Heart right ventricle (tissue), 16 donors: Measurements from ENCODE around the gene IGSF8. TPM values are rescaled to one million over a fixed set of nuclear protein-coding genes. Genes with fewer than 3 reads are reported as not detected.

Experiments used
- ATAC-seq, 8 donors: fragments of 200-7000 bp; cut with Tn5 transposase; one replicate each; pipeline ENCODE4 v1.9.1; 2020; ENCODE audit warnings: mild to moderate bottlenecking in 8 of 8, moderate library complexity in 8 of 8, moderate number of reproducible peaks in 1 of 8
- DNase-seq, 2 donors: peaks; one replicate each; pipeline ENCODE4 v3.0.0-alpha.2; 2020
- H3K27ac ChIP-seq, 10 donors: fragments of 200-600 bp; sonication (generic) in 2 of 10; one replicate each; pipeline versions ENCODE4 v1.5.0 to v1.8.0; 2020 to 2022; ENCODE audit warnings: mild to moderate bottlenecking in 3 of 10
- H3K27me3 ChIP-seq, 7 donors: fragments of 200-600 bp; one replicate each; pipeline ENCODE4 v1.8.0; 2021 to 2022; ENCODE audit warnings: mild to moderate bottlenecking in 2 of 7
- H3K36me3 ChIP-seq, 9 donors: fragments of 200-600 bp; sonication (generic) in 1 of 9; one replicate each; pipeline versions ENCODE4 v1.5.0 to v1.8.0; 2020 to 2022; ENCODE audit warnings: mild to moderate bottlenecking in 2 of 9
- H3K4me1 ChIP-seq, 9 donors: fragments of 200-600 bp; sonication (generic) in 1 of 9; one replicate each; pipeline versions ENCODE4 v1.5.0 to v1.8.0; 2020 to 2022; ENCODE audit warnings: mild to moderate bottlenecking in 4 of 9
- H3K4me3 ChIP-seq, 10 donors: fragments of 200-600 bp; sonication (generic) in 2 of 10; one replicate each; pipeline versions ENCODE4 v1.5.0 to v1.8.0; 2020 to 2022; ENCODE audit warnings: mild to moderate bottlenecking in 7 of 10, moderate library complexity in 2 of 10
- H3K9me3 ChIP-seq, 11 donors: fragments of 200-600 bp in 10 of 11; sonication (generic) in 2 of 11; one replicate each; pipeline versions ENCODE4 v1.5.0 to v1.8.0; 2013 to 2022; ENCODE audit warnings: mild to moderate bottlenecking in 2 of 11, control low read depth in 1 of 11, moderate library complexity in 1 of 11
- CTCF ChIP-seq, 9 donors: fragments of 200-600 bp; sonication (generic) in 2 of 9; IDR thresholded peaks; one replicate each; pipeline versions ENCODE4 v1.5.0 to v1.8.0; 2021 to 2022; ENCODE audit warnings: antibody characterized with exemption in 9 of 9, mild to moderate bottlenecking in 5 of 9, moderate library complexity in 1 of 9
- WGBS, 2 donors: extraction: QIAGEN DNeasy Blood & Tissue Kit; methylation state at CpG; one replicate each; pipeline ENCODE4 v1.1.7; 2013; ENCODE audit warnings: inconsistent platforms in 1 of 2; 5-methylcytosine and 5-hydroxymethylcytosine counted together
- intact Hi-C, 10 donors: fragments of 100-400 bp; cut with DNase I; formaldehyde crosslinking; loops; one replicate each; pipeline versions ENCODE4 v1.11.1 to v1.14.2; 2022
- polyA plus RNA-seq, 2 donors: library from polyadenylated mRNA; stranded (reverse); fragments of 200-250 nt; gene quantifications; one replicate each; pipeline ENCODE4 v1.2.3, GENCODE V29; 2013
- total RNA-seq, 10 donors: library from RNA; stranded (reverse); fragmentation: NEBNext Ultra II Directional in 3 of 10; extraction: Animal tissue kit (Norgen Biotek cat#: 25700) in 3 of 10; gene quantifications; one replicate each; pipeline versions ENCODE4 v1.2.1 to v1.2.4, GENCODE V29; 2021 to 2023
- donor health status: Arrhythmogenic right ventricular cardiomyopathy.
- donor health status: ischemic (EF 13 %, LVEDD 7.1; RV severe dilation, severe dysfunction).
- donor health status: healthy with polysubstance abuse.
- donor health status: DM: no; HTN: yes; CAD: no.
- donor health status: DM: no; HTN: no; CAD: no.
- donor health status: ischemic (EF 25% LVEDD 6.9; RV normal size, moderate dysfunction).
- donor health status: ischemic (EF 25% LVEDD 5.7; RV mildly dilated, moderate dysfunction).
- donor health status: healthy.
- donor health status: DM: yes; HTN: yes; CAD: no.
- donor health status: Ischemic cardiomyopathy.
- donor health status: ischemic (EF 35%, LVEDD 5.7; RV mildly dilated, moderate dysfunction).
- donor health status: nonischemic (EF 11% LVEDD 7.7; RV severe dilation, severe dysfunction).
- donor health status: DM: yes; HTN: yes; CAD: no.
- donor health status: PGD.
- donor health status: ischemic (EF 29% LVEDD 5.4; RV normal size, mild dysfunction).
- donor health status: nonischemic (EF 23%, LVEDD 6.1; RV moderate dilation, normal function).

IGSF8 gene
- total and polyA plus RNA-seq, 12 donors = 13.4 to 42.2 (median 20.6) TPM

DNA sequence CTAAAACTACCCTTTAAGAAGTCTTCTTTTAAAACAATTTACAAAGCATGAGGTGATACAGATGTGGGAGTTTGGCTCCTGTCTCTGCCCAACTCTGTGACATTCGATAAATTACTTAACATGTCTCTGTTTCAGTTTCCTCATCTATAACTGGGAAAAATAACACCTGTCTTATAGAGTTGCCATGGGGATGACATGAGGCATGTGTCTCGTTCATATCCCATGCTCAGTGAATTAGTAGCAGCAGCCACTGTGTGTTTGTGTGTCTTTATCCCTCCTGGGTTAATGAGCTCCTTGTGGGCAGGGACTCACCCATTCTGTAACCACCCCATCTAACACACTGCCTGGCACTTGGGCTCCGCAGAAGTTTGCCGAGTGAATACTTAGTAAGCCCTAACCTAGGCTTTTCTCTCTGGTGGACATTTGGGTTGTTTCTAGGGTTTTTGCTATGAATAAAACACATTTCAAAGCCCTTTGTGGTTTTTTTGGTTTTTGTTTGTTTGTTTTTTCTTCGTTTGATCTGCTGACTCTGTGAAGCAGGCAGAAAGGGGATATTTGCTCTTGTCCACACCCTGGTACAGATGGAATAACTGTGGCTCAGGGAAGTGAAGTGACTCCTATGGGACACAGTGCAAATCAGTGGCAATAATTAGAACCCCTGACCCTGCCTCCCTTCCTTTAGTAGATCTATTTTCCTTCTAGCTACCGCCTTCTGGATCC lies 17.9 kb downstream of the IGSF8 start:
- no peak overlapping the region for H3K27ac ChIP-seq
- no peaks in the 10 kb centered on the region for H3K9me3 ChIP-seq
- WGBS, 2 donors = 63 to 64% methylated on average over 6 of the region's 6 CpGs
- peaks cover 6 to 88% (median 73%) of the 10 kb centered on the region in 7 donors for H3K27me3 ChIP-seq
- ATAC-seq (no peak), DNase-seq (no peak)
- intact Hi-C loops = loop anchor here in 6 of 10 donors (5.0 to 10.0 kb wide), 2 partner anchors 33 to 294 kb away; no protein-coding TSS in a partner anchor
- H3K4me3 ChIP-seq = no peak overlapping the region
- no peaks in the 10 kb centered on the region for H3K36me3 ChIP-seq
- no peak for TF ChIP-seq CTCF (IDR thresholded peaks at IDR 0.05)
- H3K4me1 ChIP-seq = peaks cover 0 to 37% (median 5%) of the 10 kb centered on the region in 9 donors

- no peak for TF ChIP-seq CTCF (IDR thresholded peaks at IDR 0.05)
- peaks cover 0 to 46% (median 5%) of the 10 kb centered on the region in 9 donors for H3K4me1 ChIP-seq
- no peak for ATAC-seq
- H3K27ac ChIP-seq = no peak overlapping the region
- no peak for DNase-seq
- H3K27me3 ChIP-seq = peaks cover 6 to 89% (median 72%) of the 10 kb centered on the region in 7 donors
- no peaks in the 10 kb centered on the region for H3K9me3 ChIP-seq
- WGBS, 2 donors = 73 to 77% methylated on average over 4 of the region's 4 CpGs
- no peaks in the 10 kb centered on the region for H3K36me3 ChIP-seq
- intact Hi-C loops = no loop called here
- no peak overlapping the region for H3K4me3 ChIP-seq
These were observed 19.0 kb downstream of the IGSF8 start for GRCh38 chr1:160079448-160079847.

DNA sequence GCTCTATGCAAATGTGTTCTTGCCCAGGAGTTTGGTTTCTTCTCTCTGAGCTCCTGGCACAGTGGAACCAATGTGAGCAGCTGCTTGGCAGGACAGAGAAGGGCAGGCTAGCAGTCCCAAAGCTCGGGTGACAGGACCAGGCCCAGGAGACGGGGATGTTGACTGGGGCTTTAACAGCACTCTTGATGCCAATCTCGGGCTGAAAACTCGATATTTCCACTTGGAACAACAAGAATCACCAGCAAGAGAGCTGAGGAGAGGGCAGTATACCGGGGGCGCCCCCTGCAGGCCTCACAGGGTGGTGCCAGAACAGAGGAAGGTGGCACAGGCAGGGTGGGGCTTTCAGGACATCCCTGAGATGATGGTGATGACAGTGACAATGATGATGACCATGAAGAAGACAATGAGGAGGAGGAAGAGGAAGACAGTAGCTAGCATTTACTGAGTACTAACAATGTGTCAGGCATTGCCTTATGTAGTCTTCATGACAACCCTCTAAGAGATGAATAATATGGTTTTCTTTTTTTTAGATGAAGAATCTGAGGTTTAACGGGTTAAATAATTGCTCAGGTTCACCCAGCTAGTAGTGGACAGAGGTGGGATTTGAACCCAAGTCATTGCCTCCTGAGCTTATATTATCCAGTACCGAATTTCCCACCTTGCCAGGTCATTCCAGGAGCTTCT lies 19.8 kb downstream of the IGSF8 start:
- no peaks in the 10 kb centered on the region for H3K9me3 ChIP-seq
- H3K36me3 ChIP-seq = no peaks in the 10 kb centered on the region
- WGBS, 2 donors = 17 to 25% methylated on average over 8 of the region's 8 CpGs
- ATAC-seq (peak in 2 of 8 donors; percentile 36 to 48), DNase-seq (no peak)
- H3K4me1 ChIP-seq = peaks cover 0 to 41% (median 0%) of the 10 kb centered on the region in 9 donors
- no peak overlapping the region for H3K27ac ChIP-seq
- no peak overlapping the region for H3K4me3 ChIP-seq
- peaks cover 6 to 82% (median 64%) of the 10 kb centered on the region in 7 donors for H3K27me3 ChIP-seq
- intact Hi-C loops = loop anchor here in 1 of 10 donors (1.0 kb wide), 1 partner anchor 31 kb away; no protein-coding TSS in a partner anchor
- peak; percentile 24 to 88 (median 62) for TF ChIP-seq CTCF (IDR thresholded peaks at IDR 0.05)

- Histone ChIP-seq H3K4me3 (no peak overlapping the region), H3K36me3 (no peaks in the 10 kb centered on the region), H3K27ac (peak overlapping the region in 1 of 10 donors; percentile 78), H3K9me3 (no peaks in the 10 kb centered on the region), H3K4me1 (peaks cover 0 to 41% (median 0%) of the 10 kb centered on the region in 9 donors), H3K27me3 (peaks cover 6 to 71% (median 52%) of the 10 kb centered on the region in 7 donors)
- no peak for ATAC-seq
- DNase-seq = no peak
- intact Hi-C loops = no loop called here
- TF ChIP-seq CTCF (IDR thresholded peaks at IDR 0.05) = no peak
These were observed 20.9 kb downstream of the IGSF8 start for GRCh38 chr1:160077486-160077885.
